NCI-H446 (cell line): ENCODE data around the gene IGF1.
"Not testable (repeated sequence)": the region's sequence is repeated elsewhere in the genome, so short reads cannot be mapped to it uniquely, and the experiment has no call there.

ENCODE experiments used
- DNase-seq, 2 experiments: peaks; one replicate each; lab custom pipeline; 2025; lab: John Stamatoyannopoulos, UW

The IGF1 gene

GRCh38 chr12:102385343-102385742 lies 95.0 kb downstream of the IGF1 start:
- DNase-seq, result no peak

DNA sequence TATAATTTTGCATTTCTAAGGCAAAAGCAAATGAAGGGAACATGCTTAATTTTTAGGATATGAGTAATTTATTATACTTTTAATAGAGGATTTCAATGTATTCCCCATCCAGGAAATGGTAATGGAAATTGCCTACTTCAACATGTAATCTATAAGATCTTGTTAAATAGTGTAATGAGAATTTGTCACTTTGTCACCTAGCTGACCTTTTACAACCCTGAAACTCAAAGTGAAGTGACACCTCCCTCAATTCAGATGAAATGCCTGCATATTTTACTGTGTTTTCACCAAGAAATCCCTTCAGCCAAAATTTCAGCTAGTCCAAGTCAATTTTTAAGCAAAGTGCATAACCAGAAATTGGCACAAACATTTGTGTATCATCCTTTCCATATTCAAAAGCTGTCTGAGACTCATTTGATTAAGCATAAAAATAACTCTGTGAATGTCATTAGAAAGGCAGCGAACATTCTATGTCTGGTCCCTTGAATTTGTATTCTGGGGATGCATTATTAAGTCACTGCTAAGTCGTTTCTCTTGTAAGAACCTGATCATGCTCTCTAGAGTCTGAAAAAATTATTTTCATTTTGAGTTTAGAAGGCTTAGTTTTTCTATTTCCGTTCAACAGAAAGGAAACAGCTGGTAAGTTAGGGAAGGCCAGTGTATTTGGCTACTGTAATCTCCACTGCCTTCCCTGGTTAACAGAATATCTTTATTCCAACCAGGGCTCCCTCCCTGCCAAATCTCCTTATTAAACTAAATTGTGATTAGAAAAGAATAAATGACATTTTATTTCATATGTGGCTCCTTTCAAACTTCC lies 100.8 kb downstream of the IGF1 start:
- no peak for DNase-seq

DNA sequence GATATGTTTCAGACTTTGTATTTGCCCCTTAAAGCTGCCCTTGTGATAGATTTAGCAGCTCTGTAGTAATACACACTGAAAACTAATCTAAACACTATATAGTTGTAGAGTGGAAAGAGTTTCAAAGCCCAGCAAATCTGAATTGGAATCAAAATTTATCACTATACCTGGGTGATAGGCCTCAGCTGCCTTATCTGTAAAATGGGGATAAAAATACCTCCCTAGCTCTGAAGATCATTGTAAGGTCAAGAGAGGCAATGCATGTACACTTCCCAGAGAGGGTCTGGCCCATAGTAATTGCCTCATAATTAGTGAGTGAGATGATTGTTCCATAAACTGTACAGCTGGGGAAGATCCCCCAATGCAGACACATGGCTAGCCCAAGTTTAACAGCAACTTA lies 103.6 kb downstream of the IGF1 start:
- no peak for DNase-seq

DNA sequence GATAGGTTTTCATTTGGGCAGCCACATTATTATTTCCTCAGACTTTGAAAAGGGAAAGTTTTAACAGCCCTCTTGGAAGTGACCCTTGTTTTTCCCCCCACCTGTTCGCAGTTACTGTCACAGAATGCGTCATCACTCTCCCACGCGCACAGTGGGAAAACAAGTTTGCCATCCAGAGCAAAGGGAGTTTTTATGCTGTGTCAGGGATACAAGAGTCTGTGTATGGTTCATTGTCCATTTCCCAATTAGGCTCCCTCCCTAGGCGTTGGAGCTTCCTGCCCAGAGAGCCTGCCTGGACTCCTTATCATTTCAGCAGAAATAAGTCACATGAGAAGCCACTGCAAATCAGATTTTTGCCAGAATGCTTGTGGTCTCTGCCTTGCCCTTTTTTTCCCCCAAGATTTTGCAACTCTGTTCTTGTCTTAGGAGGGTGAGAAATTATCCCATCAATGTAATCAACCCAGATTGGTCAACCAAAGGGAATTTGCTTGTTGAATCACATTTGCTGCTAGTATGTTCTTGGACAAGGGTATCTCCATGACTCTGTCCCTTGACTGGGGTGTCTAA lies 104.1 kb downstream of the IGF1 start:
- DNase-seq, result no peak

GRCh38 chr12:102374190-102374589 lies 106.2 kb downstream of the IGF1 start:
- no peak for DNase-seq

DNA sequence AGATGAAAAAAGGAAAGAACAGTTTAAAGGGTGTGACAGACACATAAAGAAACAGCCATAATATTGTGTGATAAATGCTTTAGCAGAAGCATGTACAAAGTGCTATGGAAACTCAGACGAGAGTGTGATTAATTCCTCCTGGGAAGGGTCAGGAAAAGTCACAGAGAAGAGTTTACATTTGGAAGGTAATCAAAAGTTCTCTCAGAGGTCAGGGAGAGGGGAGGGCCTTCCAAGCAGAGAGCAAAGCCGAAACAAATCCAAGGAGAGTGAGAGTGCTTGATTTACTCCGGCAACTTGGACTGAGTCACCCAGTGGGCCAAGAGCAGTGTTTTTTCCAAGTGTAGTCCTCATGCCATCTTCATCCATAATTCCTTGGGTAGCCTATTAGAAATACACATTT lies 108.3 kb downstream of the IGF1 start:
- no peak for DNase-seq

DNA sequence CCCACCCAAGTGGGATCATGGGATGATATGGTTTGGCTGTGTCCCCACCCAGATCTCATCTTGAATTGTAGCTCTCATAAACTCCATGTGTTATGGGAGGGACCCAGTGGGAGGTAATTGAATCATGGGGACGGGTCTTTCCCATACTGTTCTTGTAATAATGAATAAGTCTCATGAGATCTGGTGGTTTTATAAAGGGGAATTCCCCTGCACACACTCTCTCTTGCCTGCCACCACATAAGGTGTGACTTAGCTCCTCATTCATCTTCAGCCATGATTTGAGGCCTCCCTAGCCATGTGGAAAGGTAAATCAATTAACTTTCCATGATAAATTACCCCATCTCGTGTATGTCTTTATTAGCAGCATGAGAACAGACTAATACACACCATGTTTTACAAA lies 109.2 kb downstream of the IGF1 start:
- DNase-seq, result no peak

DNA sequence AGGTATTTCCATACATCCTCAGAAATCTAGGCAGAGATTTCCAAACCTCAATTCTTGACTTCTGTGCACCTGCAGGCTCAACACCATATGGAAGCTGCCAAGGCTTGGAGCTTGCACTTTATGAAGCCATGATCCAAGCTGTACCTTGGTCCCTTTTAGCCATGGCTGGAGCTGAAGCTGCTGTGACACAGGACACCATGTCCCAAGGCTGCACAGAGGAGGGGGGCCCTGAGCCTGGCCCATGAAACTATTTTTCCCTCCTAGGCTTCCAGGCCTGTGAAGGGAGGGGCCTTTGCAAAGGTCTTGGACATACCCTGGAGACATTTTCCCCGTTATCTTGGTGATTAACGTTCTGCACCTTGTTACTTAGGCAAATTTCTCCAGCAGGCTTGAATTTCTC lies 110.5 kb downstream of the IGF1 start:
- no peak for DNase-seq

- no peak for DNase-seq
These were observed 115.0 kb downstream of the IGF1 start for GRCh38 chr12:102365365-102365764.

- no peak for DNase-seq
These were observed 115.7 kb downstream of the IGF1 start for GRCh38 chr12:102364709-102365108.

DNA sequence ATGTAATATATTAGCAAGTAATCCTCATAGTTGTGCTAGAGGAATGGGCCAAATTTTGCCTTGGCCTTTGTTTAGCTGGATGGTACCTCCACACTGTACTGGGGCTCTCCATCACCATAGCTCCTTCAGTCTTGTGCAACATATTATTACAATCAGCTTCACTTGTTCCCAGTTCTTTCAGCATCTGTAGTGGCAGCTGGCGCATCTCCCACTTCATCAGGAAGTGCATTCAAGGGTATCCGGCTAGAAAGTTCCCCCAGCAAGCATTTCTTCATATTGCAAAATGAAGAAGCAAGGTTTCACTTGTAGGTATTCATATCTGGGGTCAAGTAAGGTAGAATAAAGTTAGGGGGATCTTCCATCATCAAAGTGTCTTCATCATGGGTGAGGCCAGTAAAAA lies 123.7 kb downstream of the IGF1 start:
- no peak for DNase-seq

DNA sequence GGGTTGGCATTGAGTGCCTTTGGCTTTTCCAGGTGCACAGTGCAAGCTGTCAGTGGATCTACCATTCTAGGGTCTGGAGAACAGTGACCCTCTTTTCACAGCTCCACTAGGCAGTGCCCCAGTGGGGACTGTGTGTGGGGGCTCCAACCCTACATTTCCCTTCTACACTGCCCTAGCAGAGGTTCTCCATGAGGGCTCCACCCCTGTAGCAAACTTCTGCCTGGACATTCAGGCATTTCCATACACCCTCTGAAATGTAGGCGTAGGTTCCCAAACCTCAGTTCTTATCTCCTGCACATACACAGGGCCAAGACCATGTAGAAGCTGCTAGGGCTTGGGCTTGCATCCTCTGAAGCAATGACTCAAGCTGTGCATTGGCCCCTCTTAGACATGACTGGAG lies 126.1 kb downstream of the IGF1 start:
- not testable (repeated sequence) for DNase-seq

DNA sequence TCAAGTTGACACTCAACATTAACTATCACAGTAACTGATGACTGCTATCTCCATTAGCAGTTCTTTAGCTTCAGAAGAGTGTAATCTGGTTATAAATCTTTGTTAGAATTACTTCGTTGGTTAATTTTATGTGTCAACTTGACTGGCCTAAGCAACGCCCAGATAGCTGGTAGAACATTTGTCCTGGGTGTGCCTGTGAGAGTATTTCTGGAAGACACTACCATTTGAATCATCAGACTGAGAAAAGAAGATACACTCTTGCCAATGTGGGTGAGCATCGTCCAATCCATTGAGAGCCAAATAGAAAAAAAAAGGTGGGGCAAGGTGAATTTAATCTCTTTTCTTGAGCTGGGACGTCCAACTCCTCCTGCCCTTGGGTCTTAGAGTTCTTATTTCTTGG lies 129.0 kb downstream of the IGF1 start:
- no peak for DNase-seq

DNA sequence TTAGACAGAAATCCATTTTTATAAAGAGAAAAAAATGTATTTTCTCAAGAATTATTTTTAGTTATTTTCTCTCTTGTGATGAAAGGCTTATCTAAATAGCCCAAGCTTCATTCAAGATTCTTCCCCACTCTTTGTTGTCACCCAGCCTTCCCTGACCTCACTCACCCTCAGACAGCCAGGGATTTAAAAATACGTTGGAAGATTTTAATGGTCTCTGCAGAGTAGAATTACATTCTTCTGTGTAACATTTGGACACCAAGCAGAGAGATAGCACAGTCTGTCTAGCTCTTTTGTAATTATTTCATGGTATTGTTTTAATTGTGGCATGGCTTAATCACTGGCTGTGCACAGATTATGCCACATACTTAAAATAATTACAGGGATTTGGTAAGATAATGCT lies 130.3 kb downstream of the IGF1 start:
- DNase-seq, result no peak

DNA sequence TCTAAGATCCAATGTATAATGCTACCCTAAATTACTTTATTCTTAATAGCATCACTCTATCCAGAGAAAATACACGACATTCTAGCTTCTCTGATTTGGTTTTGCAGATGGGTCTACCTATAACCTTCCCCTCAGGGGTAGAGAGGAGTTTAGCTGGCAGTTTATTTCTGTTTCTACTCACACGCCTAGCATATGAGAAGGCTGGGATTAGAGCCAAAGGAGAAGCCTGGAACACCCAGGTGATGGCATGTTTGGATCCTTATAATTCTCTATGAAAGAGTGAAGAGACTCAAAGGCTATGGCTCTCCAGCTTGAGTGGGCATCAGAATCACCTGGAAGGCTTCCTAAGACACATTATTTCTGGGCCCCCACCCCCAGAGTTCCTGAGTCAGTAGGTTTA lies 131.3 kb downstream of the IGF1 start:
- DNase-seq, result no peak

DNA sequence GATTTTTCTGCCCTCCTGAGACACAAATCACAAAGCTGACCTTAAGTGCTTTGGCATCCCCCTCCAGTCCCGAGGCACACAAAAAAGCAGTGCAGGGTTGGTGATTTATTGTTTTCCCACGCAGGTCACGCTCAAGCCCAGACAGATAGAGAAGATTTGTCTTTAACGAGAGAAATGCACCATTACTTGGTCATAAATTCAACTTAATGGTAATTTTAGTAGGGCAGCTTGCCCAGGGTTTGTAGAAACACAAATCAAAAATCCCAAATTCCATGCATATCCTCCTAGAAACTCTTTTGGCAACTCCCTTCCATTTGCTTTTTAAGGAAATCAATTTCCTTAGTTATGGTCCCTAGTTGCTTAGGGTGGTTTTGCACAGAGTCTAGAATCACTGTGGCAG lies 132.6 kb downstream of the IGF1 start:
- no peak for DNase-seq
